Activated T-helper 17 cell treated with anti-CD3 and anti-CD28 coated beads, Interleukin-2, amount 50 U/mL, for 72 hours (primary cell): ENCODE data around the gene CSTB. TPM values are rescaled to one million over a fixed set of nuclear protein-coding genes. Genes with fewer than 3 reads are reported as not detected.

Experiments used
- ATAC-seq: fragments of 150-1000 bp; cut with Tn5 transposase; replicated peaks from 2 replicates; pipeline ENCODE4 v1.10.0; 2021; ENCODE audit warnings: mild to moderate bottlenecking, moderate library complexity
- H3K27ac Mint-ChIP-seq: one replicate; pipeline ENCODE4 v1.8.0; 2022; ENCODE audit warnings: mixed read lengths
- H3K27me3 Mint-ChIP-seq: one replicate; pipeline ENCODE4 v1.8.0; 2022; ENCODE audit warnings: mixed read lengths
- H3K36me3 Mint-ChIP-seq: one replicate; pipeline ENCODE4 v1.8.0; 2022; ENCODE audit warnings: low read depth, mild to moderate bottlenecking, mixed read lengths
- H3K4me1 Mint-ChIP-seq: one replicate; pipeline ENCODE4 v1.8.0; 2022; ENCODE audit warnings: mixed read lengths
- H3K4me3 Mint-ChIP-seq: one replicate; pipeline ENCODE4 v1.8.0; 2022; ENCODE audit warnings: mild to moderate bottlenecking, mixed read lengths
- H3K9me3 Mint-ChIP-seq: one replicate; pipeline ENCODE4 v1.8.0; 2022; ENCODE audit warnings: mixed read lengths
- total RNA-seq, 2 donors: library from RNA; stranded (reverse); gene quantifications; one replicate each; pipeline ENCODE4 v1.2.3, GENCODE V29; 2022

The CSTB gene
- total RNA-seq, 2 donors from 2014 or later = 32.5 to 33.6 TPM

- peaks cover 22% of the 10 kb centered on the region for H3K4me1 Mint-ChIP-seq
These were observed 43.0 kb downstream of the CSTB start for GRCh38 chr21:43733060-43733459.

GRCh38 chr21:43731891-43732711 is 44.0 kb downstream of the CSTB start:
- peaks cover 28% of the 10 kb centered on the region for H3K4me1 Mint-ChIP-seq
- H3K27me3 Mint-ChIP-seq = no peaks in the 10 kb centered on the region
- ATAC-seq = no peak
- no peaks in the 10 kb centered on the region for H3K9me3 Mint-ChIP-seq
- peak overlapping the region; percentile 78 for H3K27ac Mint-ChIP-seq
- H3K36me3 Mint-ChIP-seq = peaks cover 20% of the 10 kb centered on the region
- peak overlapping the region; percentile 32 for H3K4me3 Mint-ChIP-seq

More at GRCh38 chr21:43733060-43733459, 43.0 kb downstream of the CSTB start:
- H3K27me3 Mint-ChIP-seq = no peaks in the 10 kb centered on the region
- H3K9me3 Mint-ChIP-seq = no peaks in the 10 kb centered on the region
- no peak for ATAC-seq
- no peak overlapping the region for H3K27ac Mint-ChIP-seq
- H3K4me3 Mint-ChIP-seq = peak overlapping the region; percentile 68
- H3K36me3 Mint-ChIP-seq = peaks cover 22% of the 10 kb centered on the region

- Mint-ChIP-seq H3K36me3 (peaks cover 17% of the 10 kb centered on the region), H3K27ac (peak overlapping the region; percentile 78), H3K27me3 (no peaks in the 10 kb centered on the region), H3K4me3 (peak overlapping the region; percentile 32), H3K9me3 (no peaks in the 10 kb centered on the region), H3K4me1 (peaks cover 34% of the 10 kb centered on the region)
- ATAC-seq = no peak
These were observed 44.6 kb downstream of the CSTB start for GRCh38 chr21:43731476-43731875.

GRCh38 chr21:43728467-43729390 is 47.4 kb downstream of the CSTB start:
- H3K4me3 Mint-ChIP-seq = peak overlapping the region; percentile 88
- H3K27ac Mint-ChIP-seq = peak overlapping the region; percentile 86
- H3K27me3 Mint-ChIP-seq = no peaks in the 10 kb centered on the region
- peaks cover 29% of the 10 kb centered on the region for H3K4me1 Mint-ChIP-seq
- peak; percentile 89 for ATAC-seq
- peaks cover 26% of the 10 kb centered on the region for H3K36me3 Mint-ChIP-seq
- no peaks in the 10 kb centered on the region for H3K9me3 Mint-ChIP-seq

- Mint-ChIP-seq H3K27me3 (no peaks in the 10 kb centered on the region), H3K4me1 (peaks cover 24% of the 10 kb centered on the region), H3K4me3 (peak overlapping the region; percentile 88), H3K36me3 (peaks cover 22% of the 10 kb centered on the region), H3K9me3 (no peaks in the 10 kb centered on the region), H3K27ac (peak overlapping the region; percentile 86)
- ATAC-seq = no peak
These were observed 48.0 kb downstream of the CSTB start for GRCh38 chr21:43728154-43728466.

- ATAC-seq = no peak
- Mint-ChIP-seq H3K4me1 (peaks cover 24% of the 10 kb centered on the region), H3K9me3 (no peaks in the 10 kb centered on the region), H3K27me3 (no peaks in the 10 kb centered on the region), H3K4me3 (peak overlapping the region; percentile 88), H3K36me3 (peaks cover 22% of the 10 kb centered on the region), H3K27ac (peak overlapping the region; percentile 86)
These were observed 48.5 kb downstream of the CSTB start for GRCh38 chr21:43727519-43728153.

GRCh38 chr21:43726686-43727518 is 49.2 kb downstream of the CSTB start:
- ATAC-seq = no peak
- H3K27ac Mint-ChIP-seq = peak overlapping the region; percentile 17
- H3K36me3 Mint-ChIP-seq = peaks cover 22% of the 10 kb centered on the region
- no peaks in the 10 kb centered on the region for H3K9me3 Mint-ChIP-seq
- H3K4me3 Mint-ChIP-seq = peak overlapping the region; percentile 88
- H3K27me3 Mint-ChIP-seq = no peaks in the 10 kb centered on the region
- peaks cover 25% of the 10 kb centered on the region for H3K4me1 Mint-ChIP-seq

Other genes with a start within 250 kb of the CSTB start
- gene HSF2BP, start 116.8 kb downstream of the CSTB start, total RNA-seq = 1 to 10 TPM in 1 of 2 donors, under 1 TPM in 1; 0.50 to 1.0 TPM
- gene RRP1B, start 116.7 kb downstream of the CSTB start, total RNA-seq = 10 to 100 TPM; 34.5 to 76.3 TPM
- gene PDXK, start 57.2 kb downstream of the CSTB start, total RNA-seq = 100 to 1,000 TPM; 102 to 115 TPM
- gene RRP1, start 13.3 kb upstream of the CSTB start, total RNA-seq = 10 to 100 TPM; 33.3 to 57.4 TPM
- gene AGPAT3, start 88.9 kb upstream of the CSTB start, total RNA-seq = 10 to 100 TPM; 44.8 to 100.0 TPM
- gene TRAPPC10, start 236.0 kb upstream of the CSTB start, total RNA-seq = 10 to 100 TPM; 48.5 to 72.8 TPM